ENCODE data around the gene SCNN1B. TPM values are rescaled to one million over a fixed set of nuclear protein-coding genes. Genes with fewer than 3 reads are reported as not detected.

The SCNN1B gene
- polyA plus RNA-seq, 1 experiment, result not detected

DNA sequence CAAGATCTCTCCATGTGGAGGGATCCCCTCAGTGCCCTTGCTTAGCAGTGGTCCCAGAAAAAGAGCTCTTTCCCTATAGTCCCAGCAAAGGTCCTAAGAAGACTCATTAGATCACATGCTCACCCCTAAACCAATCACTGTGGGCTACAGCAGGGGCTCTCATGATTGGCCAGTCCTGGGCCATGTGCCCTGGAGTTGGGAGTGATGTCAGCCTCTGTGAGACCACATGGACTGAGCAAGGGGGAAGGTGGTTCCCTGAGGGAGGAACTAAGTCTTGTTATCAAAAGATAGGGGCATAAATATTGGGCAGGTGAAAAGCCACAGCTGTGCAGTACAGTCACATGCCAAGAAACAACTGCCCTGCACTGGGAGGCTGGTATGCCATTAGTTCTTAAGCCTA lies 51.3 kb downstream of the SCNN1B start:
- Histone ChIP-seq H3K27ac (ENCODE audit: low read depth, low read length) (no peak overlapping the region), H3K9me3 (ENCODE audit: control insufficient read depth, insufficient read depth, low read length) (no peaks in the 10 kb centered on the region; the same call in 1 of the 2 replicates), H3K27me3 (ENCODE audit: control insufficient read depth, insufficient read depth, low read length) (no peaks in the 10 kb centered on the region), H3K4me3 (ENCODE audit: low read depth, low read length) (no peak overlapping the region)
- POLR2A ChIA-PET, result no interaction called here
- no peak for DNase-seq (ENCODE audit: low read depth, low spot score)
- CTCF ChIA-PET, result no interaction called here
- TF ChIP-seq, protein P1, sequence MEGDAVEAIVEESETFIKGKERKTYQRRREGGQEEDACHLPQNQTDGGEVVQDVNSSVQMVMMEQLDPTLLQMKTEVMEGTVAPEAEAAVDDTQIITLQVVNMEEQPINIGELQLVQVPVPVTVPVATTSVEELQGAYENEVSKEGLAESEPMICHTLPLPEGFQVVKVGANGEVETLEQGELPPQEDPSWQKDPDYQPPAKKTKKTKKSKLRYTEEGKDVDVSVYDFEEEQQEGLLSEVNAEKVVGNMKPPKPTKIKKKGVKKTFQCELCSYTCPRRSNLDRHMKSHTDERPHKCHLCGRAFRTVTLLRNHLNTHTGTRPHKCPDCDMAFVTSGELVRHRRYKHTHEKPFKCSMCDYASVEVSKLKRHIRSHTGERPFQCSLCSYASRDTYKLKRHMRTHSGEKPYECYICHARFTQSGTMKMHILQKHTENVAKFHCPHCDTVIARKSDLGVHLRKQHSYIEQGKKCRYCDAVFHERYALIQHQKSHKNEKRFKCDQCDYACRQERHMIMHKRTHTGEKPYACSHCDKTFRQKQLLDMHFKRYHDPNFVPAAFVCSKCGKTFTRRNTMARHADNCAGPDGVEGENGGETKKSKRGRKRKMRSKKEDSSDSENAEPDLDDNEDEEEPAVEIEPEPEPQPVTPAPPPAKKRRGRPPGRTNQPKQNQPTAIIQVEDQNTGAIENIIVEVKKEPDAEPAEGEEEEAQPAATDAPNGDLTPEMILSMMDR (IDR thresholded peaks at IDR 0.05; ENCODE audit: low read depth, low read length), result no peak

DNA sequence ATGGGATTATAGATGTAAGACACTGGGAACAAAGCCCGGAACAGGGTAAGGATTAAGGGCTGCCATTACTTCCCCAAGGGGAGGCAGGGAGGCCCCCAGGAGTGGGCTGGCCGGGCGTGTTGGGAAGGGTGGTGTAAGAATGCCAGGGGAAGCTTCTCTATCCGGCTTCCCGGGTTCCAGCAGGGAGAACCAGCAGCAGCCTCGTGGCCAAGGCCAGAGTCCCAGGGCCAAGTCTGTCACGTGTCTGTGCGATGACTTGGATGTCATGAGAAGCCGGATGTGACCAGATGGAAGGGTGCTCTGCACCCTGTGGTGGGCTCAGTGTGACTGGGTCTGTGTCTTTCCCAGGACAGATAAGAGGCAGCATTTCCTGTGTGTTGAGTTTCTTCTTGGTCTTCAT lies 52.1 kb downstream of the SCNN1B start:
- TF ChIP-seq, protein P1 (IDR thresholded peaks at IDR 0.05; ENCODE audit: low read depth, low read length), result no peak
- DNase-seq (ENCODE audit: low read depth, low spot score), result no peak
- H3K9me3 ChIP-seq (ENCODE audit: control insufficient read depth, insufficient read depth, low read length), result no peaks in the 10 kb centered on the region; the same call in 1 of the 2 replicates
- H3K4me3 ChIP-seq (ENCODE audit: low read depth, low read length), result no peak overlapping the region
- POLR2A ChIA-PET, result no interaction called here
- H3K27me3 ChIP-seq (ENCODE audit: control insufficient read depth, insufficient read depth, low read length), result no peaks in the 10 kb centered on the region
- CTCF ChIA-PET, result no interaction called here
- no peak overlapping the region for H3K27ac ChIP-seq (ENCODE audit: low read depth, low read length)

DNA sequence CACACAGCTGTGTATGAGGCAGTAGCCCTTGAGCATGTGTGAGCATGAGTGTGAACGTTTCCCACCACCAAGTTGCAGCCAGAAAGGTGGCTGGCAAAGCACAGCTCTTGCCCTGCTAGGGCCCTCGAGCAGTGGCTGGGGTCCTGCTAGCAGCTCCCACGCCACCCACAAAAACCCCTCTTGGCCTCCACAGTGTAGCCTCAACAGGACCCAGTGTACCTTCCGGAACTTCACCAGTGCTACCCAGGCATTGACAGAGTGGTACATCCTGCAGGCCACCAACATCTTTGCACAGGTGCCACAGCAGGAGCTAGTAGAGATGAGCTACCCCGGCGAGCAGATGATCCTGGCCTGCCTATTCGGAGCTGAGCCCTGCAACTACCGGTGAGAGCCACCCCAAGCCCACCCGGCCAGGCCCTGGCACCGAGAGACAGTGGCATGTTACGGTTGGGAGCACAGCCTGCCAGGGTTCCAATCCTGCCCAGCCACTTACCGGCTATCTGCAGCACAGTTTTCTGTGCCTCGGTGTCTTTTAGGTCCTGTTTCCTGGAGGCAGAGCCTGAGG lies 53.1 kb downstream of the SCNN1B start:
- POLR2A ChIA-PET, result no interaction called here
- no peaks in the 10 kb centered on the region; the same call in 1 of the 2 replicates for H3K9me3 ChIP-seq (ENCODE audit: control insufficient read depth, insufficient read depth, low read length)
- CTCF ChIA-PET, result interaction anchor here (0.6 kb wide), 1 partner anchor 581 kb away, joined by 3 read pairs; no protein-coding TSS in a partner anchor
- no peak overlapping the region for H3K27ac ChIP-seq (ENCODE audit: low read depth, low read length)
- DNase-seq (ENCODE audit: low read depth, low spot score), result no peak
- no peaks in the 10 kb centered on the region for H3K27me3 ChIP-seq (ENCODE audit: control insufficient read depth, insufficient read depth, low read length)
- TF ChIP-seq, protein P1 (IDR thresholded peaks at IDR 0.05; ENCODE audit: low read depth, low read length), result no peak
- H3K4me3 ChIP-seq (ENCODE audit: low read depth, low read length), result no peak overlapping the region

DNA sequence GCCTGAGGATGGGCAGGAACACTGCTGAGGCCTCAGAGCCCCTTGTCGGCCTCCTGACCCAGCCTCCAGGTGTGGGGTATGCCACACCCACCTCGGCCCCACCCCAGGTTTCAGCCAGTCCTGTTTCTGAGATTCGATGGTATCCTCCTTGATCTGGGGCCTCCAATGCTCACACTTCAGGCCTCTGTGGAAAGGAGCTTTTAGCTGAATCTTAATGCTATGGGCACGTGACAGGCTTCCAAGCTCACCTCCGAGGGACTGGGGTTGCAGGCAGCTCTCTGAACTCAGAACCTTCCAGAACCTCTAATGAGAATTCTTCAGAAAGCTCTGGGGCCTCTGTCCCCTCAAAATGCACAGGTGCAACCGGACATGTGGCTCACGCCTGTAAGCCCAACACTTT lies 54.8 kb downstream of the SCNN1B start:
- ChIA-PET POLR2A (no interaction called here), CTCF (interaction anchor here (0.7 kb wide), 1 partner anchor 12 kb away, joined by 3 read pairs; no protein-coding TSS in a partner anchor)
- TF ChIP-seq, protein P1 (IDR thresholded peaks at IDR 0.05; ENCODE audit: low read depth, low read length), result no peak
- no peaks in the 10 kb centered on the region; the same call in 1 of the 2 replicates for H3K9me3 ChIP-seq (ENCODE audit: control insufficient read depth, insufficient read depth, low read length)
- no peaks in the 10 kb centered on the region for H3K27me3 ChIP-seq (ENCODE audit: control insufficient read depth, insufficient read depth, low read length)
- DNase-seq (ENCODE audit: low read depth, low spot score), result no peak
- no peak overlapping the region for H3K4me3 ChIP-seq (ENCODE audit: low read depth, low read length)
- no peak overlapping the region for H3K27ac ChIP-seq (ENCODE audit: low read depth, low read length)

DNA sequence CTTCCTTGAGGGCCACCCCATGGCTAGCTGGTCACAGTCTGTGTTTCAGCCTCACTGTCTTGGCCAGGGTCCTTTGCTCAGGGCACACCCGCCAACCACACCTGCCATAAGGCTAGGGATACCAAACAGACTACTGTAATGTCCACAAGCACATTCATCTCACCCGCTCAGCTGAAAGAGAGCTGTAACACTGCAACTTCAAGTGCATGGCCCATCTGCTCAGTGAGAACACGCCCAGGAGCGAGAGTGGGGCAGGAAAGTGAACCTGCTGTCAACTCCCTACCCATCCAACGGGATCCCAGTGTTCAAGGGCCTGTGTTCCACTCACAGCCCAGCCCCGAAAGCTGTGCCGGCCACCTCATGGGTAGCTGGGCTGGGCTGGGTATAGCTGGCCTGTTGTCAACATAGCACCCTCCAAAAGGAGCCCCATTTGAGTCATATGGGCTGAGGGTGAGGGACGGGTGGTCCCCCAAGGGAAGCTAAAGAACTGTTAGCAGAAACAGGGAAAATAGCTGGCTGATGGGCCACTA lies 55.7 kb downstream of the SCNN1B start:
- H3K27me3 ChIP-seq (ENCODE audit: control insufficient read depth, insufficient read depth, low read length), result no peaks in the 10 kb centered on the region
- H3K9me3 ChIP-seq (ENCODE audit: control insufficient read depth, insufficient read depth, low read length), result no peaks in the 10 kb centered on the region; the same call in 1 of the 2 replicates
- no peak overlapping the region for H3K27ac ChIP-seq (ENCODE audit: low read depth, low read length)
- CTCF ChIA-PET, result no interaction called here
- TF ChIP-seq, protein P1 (IDR thresholded peaks at IDR 0.05; ENCODE audit: low read depth, low read length), result no peak
- no peak for DNase-seq (ENCODE audit: low read depth, low spot score)
- POLR2A ChIA-PET, result no interaction called here
- H3K4me3 ChIP-seq (ENCODE audit: low read depth, low read length), result no peak overlapping the region
